ENCODE results near the gene CBLB.
"Not testable (repeated sequence)": the region's sequence is repeated elsewhere in the genome, so short reads cannot be mapped to it uniquely, and the experiment has no call there.

The CBLB gene

DNA sequence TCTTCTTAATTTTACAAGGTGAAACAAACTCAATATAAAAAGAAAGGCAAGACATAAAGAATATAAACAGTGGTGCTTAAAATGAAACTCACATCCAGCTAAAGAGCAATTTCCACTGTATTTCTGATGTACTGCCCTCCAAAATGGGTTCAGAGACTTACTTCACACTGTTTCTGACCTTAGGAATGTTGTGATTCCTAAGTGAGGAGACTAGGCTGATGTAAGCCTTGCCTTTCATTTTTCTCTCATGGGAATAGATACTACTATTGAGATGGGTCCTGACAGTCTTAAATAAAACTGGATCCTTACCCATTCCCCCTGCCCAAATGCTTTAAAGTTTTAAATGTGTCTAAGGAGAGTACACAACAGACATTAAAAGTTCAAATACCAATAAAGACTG is 86.9 kb downstream of the CBLB start:
- no peak for DNase-seq

DNA sequence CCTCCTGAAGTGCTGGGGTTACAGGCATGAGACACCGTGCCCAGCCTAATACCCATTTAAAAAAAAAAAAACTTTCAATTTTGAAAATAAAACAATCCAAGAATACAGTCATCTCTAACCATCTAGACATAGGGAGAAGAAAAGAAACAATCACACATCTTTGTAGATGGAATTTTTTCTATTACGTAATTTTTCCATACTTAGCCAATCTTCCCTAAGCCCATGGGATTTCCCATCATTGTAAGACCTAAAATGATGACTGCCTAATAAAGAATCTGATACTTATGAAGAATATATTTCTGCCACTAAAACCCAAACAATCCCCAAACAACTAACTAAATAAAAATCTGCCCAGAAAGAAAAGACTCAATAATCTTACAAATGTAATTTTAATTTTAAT is 88.7 kb downstream of the CBLB start:
- DNase-seq: no peak

DNA sequence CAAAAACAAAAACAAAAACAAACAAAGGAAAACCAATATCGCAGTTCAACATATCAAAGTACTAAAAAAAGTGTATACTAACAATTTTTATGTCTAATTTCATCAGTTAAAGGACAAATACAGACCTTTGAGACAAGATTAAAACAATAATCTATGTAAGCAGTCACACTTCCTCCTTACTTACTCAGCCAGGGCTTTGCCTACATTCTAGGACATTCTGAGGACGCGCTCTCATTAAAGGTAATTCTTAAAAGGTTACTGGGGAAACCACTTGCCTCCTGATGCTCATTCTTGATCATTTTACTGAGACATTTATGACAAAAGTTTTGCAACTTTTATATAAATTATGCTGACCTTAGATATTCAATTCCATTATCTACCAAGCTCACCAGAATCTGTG is 93.4 kb downstream of the CBLB start:
- DNase-seq: no peak

DNA sequence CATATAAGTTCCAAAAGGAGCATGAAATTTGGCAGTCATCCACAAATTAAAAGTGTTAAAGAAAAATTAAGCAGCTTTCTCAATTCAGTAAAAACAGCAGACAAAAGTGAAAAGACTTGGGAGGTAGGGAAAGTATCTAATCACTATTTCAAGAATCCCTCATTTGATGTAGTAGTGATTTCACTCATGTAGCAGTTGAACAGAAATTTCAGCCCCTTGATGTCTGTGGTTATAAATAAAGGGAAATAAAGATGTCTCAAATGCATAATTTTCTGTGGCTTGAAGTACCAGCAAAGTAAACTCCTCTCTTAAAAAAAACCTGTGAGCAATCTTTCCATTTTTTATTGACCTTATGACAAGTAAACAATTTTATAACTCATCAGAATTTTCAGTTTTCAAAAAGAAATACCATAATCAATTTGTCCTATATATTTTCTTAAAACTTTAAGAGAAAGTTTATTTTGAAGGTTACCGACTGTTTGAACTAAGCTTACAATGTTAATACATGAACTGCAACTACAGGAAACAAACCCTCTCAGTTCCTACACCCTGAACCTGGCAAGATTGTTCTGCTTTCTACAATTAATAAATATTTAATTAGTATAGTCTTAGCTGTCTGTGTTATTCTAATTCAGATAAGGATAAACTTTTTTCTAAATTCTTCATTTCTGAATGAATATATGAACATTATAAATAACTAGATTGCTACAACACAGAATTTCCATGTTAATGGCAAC is 94.2 kb downstream of the CBLB start:
- DNase-seq: no peak

DNA sequence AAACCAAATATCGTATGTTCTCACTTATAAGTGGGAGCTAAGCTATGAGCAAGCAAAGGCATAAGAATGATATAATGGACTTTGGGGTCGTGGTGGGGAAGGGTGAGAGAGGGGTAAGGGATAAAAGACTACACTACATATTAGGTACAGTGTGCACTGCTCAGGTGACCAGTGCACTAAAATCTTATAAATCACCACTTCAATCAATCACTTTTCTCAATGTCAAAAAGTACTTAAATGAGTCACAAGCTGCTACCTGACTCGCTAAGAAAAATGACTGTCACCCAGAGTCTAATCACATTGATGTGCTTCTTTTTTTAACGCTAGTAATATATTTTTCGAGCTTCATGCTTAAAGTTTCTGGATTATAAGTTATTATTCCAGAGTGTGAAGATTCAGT is 95.5 kb downstream of the CBLB start:
- no peak for DNase-seq

DNA sequence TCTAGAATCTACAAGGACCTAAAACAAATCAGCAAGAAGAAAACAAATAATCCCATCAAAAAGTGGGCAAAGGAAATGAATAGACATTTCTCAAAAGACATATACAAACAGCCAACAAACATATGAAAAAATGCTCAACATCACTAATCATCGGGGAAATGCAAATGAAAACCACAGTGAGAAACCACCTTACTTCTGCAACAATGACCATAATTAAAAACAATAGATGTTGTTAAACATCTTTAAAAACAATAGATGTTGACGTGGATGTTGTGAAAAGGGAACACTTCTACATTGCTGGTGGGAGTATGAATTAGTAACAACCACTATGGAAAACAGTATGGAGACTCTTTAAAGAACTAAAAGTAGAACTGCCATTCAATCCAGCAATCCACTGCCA is 96.2 kb downstream of the CBLB start:
- no peak for DNase-seq

DNA sequence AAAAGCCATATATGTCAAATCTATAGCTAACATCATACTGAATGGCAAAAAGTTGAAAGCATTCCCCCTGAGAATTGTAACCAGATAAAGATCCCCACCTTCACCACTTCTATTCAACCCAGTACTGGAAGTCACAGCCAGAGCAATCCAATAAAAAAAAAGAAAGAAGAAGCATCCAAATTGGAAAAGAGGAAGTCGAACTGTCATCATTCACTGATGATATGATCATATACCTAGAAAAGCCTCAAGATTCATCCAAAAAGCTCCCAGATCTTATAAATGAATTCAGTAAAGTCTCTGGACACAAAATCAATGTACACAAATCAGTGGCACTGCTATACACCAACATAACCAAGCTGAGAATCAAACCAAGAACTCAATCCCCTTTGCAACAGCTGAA is 97.4 kb downstream of the CBLB start:
- no peak for DNase-seq

DNA sequence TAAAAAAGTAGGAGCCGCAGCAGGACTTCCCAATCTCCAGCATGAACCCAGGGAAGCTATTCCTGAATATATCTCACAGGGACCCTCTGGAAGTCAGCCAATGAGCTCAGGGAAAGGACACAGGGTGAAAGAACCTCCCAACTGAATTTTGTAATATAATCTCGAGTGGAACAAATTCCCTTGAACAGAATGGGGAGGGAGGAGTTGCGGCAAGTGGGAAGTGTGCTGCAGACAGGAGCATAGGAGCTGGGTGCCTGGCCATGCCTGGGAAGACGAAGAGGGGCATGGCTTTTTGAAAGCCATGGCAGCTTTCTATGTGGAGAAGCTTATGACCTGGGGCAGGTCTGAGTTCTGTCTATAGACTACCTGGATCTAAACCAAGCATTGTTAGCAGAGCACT is 98.4 kb downstream of the CBLB start:
- no peak for DNase-seq

DNA sequence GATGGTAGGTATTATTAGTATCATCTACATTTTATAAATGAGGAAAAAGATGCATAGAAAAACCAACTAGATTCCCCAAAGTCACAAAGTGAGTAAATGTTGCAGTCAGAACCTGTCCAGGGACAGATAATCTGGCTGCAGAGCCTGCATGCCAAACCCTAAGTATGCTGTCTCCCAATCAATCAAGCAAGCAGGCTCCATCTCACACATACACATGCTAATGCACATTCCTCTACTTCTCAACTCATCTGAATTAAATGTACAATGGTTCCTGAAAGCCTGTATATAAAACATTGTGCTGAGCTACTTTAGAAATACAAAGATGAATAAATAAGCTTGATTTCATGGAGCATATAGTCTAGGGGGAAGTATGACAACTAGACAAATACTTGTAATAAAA is 101.0 kb downstream of the CBLB start:
- DNase-seq: no peak

DNA sequence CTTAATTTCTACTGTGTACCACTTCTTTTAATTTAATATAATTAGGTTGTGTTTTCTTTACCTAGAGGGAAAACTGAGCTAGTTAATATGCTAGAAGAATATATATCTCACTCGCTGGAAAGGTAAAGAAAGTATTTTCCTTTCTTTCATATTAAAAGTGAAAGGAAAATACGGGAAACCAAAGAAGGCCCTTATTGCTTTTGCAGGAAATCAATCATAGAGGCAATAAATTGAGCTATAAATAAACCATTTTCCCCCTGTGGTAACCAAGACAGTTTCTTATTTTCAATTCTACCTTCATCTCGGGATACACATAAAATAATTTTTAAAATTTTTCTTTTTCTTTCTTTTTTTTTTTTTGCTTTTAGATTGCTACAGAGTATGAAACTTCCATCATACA is 101.6 kb downstream of the CBLB start:
- DNase-seq: no peak

DNA sequence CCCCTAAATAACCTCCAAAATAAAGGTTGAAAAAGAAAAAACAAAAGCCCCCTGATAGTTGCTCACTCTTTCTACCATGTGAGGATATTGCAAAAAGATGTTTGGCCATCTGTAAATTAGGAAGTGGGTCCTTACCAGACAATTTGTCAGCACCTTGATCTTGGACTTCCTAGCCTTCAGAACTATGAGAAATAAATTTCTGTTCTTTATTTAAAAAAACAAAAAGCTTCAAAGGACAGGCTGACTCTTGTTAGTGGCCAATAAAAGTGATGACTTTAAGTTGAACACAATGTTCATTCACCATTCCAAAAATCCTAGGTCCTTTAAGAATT is 103.5 kb downstream of the CBLB start:
- DNase-seq: no peak

DNA sequence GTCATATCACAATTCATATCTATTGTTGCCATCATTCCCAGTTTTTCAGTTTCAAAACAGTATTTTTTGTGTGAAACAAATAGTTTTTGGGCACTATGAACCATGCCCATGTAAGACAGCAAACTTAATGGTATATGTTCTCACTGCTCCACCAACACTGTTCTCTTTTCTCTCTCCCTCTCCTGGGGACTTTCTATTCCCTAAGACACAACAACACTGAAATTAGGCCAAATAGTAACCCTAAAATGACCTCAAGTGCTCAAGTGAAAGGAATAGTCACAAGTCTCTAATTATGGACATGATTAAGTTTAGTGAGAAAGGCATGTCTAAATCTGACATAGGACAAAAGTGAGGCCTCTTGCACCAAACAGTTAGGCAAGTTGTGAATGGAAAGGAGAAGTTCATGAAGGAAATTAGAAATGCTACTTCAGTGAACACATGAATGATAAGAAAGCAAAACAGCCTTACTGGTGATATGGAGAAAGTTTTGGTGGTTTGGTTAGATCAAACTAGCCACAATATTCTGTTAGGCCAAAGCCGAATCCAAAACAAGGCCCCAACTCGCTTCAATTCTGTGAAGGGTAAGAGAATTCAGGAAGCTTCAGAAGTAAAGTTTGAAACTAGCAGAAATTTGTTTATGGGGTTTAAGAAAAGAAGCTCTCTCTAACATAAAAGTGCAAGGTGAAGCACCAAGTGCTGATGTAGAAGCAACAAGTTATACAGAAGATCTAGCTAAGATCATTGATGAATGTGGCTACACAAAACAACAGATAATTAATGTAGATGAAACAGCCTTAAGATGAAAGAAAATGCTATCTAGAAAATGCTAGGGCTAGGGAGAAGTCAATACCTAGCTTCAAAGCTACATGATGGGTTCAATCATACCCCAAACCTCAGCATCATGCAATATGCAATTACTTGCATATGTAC is 104.2 kb downstream of the CBLB start:
- no peak for DNase-seq

DNA sequence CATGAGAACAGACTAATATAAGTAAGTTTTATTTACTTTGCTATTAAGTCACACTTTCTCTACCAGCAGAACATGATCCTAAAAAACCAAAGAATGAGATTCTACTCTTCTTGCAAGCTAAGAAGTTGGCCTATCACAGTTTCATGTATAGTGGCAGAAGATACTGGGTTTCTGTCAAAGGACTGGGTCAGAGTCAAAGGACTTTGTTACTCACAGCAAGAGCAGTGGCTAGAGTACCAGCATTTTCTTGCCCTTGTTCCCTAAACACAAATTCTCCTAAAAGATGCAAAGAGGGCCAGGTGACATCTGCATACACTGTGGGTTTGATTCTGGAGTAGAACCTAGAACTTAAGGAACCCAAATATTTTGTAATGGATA is 105.2 kb downstream of the CBLB start:
- DNase-seq: no peak

DNA sequence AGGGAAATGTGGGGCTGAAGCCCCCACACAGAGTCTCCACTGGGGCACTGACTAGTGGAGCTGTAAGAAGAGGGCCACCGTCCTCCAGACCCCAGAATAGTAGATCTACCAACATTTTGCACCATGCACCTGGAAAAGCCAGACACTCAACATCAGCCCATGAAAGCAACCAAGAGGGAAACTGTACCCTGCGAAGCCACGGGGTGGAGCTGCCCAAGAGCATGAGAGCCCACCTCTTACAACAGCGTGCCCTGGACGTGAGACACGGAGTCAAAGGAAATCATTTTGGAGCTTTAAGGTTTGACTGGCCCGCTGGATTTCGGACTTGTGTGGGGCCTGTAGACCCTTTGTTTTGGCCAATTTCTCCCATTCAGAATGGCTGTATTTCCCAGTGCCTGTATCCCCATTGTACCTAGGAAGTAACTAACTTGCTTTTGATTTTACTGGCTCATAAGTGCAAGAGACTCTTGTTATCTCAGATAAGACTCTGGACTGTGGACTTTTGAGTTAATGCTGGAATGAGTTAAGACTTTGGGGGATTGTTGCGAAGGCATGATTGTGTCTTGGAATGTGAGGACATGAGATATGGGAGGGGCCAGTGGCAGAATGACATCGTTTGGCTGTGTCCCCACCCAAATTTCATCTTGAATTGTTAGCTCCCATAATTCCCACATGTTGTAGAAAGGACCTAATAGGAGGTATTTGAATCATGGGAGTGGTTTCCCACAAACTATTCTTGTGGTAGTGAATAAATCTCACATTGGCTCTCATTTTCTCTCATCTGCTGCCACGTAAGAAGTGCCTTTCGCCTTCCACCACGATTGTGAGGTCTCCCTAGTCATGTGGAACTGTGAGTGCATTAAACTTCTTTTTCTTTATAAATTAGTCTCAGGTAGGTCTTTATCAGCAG is 105.8 kb downstream of the CBLB start:
- no peak for DNase-seq

DNA sequence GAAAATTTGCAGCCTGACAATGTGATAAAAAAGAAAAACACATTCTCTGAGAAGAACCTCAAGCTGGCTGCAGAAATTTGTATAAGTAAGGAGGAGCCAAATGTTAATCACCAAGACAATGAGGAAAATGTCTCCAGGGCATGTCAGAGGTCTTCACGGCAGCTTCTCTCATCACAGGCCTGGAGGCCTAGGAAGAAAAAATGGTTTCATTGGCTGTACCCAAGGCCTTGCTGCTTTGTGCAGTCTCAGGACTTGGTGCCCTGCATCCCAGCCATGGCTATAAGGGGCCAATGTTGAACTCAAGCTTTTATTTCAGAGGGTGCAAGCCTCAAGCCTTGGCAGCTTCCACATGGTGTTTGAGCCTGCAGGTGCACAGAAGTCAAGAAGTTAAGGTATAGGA is 106.6 kb downstream of the CBLB start:
- DNase-seq: not testable (repeated sequence)

DNA sequence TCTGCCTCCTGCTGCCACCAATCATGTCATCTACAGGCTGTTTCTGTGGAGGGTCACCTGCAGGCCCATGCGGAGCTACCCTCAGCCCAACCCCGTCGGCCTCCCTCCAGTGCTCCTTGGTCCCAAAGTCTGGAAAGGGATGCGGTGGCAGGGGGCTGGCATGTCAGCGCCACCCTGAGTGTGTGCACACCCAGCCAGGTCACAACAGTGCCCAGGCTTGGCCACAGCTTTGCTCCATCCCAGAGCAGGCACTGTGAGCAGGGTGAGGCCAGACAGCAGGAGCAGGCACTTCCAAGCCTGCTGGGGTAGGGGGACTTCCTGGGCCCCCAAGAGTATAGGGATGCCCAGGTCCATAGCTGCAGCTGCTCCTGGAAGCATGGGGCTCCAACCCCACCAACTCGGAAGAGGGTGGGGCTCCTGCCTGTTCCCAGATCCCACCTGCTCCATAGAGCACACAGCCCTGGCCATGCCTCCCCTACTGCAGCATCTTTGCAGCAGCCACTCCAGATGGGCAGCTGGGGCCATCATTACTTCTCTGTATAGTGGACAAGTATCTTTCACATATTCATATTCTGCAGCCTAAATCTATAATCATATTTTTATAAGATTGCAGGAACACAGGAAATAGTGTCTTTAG is 109.3 kb downstream of the CBLB start:
- DNase-seq: no peak

DNA sequence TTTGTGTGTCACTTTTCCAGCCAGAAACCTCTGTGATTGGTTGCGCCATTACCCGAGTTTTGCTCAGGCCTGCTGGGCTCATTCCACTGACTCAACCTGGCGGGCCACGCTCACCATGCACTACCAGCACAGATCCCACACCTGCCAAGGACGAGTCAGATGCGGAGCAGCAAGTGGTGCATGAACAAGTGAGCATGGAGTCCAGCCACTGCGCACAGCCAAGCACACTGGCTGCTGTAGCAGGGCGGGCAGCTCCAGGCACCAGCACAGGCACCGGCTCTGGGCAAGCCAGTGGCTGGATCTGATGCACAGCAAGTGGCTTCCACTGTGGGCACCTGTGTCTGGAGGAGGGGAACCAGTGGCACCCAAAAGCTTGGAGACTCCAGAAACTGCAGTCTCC is 110.4 kb downstream of the CBLB start:
- no peak for DNase-seq

DNA sequence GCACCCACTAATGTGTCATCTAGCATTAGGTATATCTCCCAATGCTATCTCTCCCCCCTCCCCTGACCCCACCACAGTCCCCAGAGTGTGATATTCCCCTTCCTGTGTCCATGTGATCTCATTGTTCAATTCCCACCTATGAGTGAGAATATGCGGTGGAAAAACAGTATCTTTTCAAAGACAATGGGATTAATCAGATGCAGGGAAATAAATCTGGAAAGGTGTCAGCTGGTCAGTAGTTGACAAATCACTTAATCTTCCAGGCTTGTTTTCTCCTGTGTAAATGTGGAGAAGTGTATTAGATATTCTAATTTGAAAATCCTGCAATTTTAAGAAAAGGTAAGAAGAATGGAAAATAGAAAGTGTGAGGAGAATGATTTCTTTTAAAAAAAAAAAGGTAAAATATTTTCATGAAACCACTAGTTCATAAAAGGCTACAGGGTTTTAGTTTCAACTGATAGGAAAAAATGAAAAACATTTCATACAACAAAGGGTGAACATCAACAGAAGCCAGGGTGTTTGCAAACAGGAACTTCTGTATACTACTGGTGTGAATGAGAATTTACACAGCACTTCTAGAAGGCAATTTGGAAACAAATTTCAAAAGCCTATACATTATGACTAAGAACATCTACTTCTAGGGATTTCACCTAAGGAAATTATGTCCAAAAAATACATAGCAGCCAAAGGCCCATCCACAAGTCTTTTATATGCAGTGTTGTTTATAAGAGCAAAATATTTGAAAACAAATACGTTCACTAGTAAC is 113.5 kb downstream of the CBLB start:
- no peak for DNase-seq

DNA sequence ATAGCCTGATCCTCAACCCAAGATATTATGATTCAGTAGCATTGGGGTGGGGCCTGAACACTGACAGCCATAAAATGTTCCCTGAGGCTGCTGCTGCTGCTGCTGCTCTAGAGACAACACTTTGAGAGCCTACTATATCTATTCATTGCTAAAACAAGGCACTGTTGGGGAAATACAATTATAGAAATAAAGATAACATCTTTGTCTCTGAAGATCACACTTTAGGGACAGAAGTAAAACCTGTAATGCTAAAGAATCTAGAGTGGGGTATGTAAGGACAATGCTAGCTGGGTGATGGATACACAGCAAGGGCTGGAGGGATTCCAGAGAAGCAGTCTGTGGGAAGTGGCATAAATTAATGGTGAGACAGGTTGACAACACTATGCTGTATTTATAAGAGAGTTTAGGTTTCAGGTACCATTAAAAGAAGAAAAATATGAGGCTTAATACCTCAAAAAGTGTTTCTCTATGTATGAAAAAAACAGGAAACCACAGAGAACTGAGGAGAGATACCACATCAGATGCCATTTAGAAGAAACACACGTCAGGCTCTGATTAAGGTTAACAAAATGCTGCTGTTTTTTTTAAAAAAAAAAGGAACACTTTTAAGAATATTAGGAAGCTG is 115.9 kb downstream of the CBLB start:
- DNase-seq: no peak

DNA sequence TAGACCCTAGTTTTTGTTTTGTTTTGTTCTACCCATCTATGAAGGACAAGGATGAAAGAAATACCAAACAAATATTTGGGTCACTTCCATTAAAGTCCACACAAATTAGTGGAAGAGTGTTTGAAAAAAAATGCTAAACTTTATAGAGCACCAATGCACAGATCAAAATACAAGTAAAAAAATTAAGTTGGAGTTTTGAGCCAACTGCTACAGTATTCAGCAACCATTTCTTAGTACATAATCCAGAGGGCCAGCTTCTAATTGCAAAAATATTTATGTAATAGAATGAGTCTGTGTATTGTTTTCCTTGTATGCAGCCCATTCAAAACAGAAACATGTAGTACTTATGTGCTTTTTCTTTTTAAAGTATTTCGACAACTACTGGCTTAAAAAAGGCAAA is 121.1 kb downstream of the CBLB start:
- DNase-seq: no peak

DNA sequence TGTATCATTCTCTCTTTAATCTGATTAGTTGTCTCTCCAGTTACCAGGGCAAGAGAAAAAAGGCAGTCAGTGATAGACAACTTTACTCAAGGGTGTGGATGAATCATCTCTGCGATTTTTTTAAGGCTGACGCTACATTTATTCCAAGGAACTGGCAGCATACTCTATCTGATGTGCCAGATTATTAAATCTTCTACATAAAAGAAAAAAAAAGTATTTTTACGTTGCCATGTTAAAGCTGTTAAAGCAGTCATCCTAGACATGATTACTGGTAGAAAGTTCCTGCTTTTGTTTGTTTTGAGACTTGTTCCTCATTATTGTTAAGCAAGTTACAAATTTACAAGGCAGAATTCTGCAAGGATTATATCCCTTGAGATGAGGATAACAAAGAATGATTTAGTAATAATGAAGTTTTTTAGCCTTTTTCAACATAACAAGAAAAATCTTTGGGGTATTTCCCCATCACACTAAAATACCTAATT is 121.7 kb downstream of the CBLB start:
- DNase-seq: no peak
